HG02623 (cell line): ENCODE measurements around the gene ZNF446.
"Not testable (repeated sequence)": the region's sequence is repeated elsewhere in the genome, so short reads cannot be mapped to it uniquely, and the experiment has no call there.

Experiments used
- ATAC-seq: cut with Tn5 transposase; IDR thresholded peaks from one replicate; pipeline ENCODE4 v1.9.1; 2021; ENCODE audit warnings: moderate library complexity; ENCODE audit not compliant: unreplicated experiment

ZNF446 gene

GRCh38 chr19:58498316-58499020, 22.3 kb downstream of the ZNF446 start:
- no peak for ATAC-seq

- ATAC-seq = peak; percentile 92
Measured at GRCh38 chr19:58499021-58499927, 23.1 kb downstream of the ZNF446 start.

GRCh38 chr19:58500242-58500641, 24.1 kb downstream of the ZNF446 start:
- ATAC-seq = no peak

- ATAC-seq = not testable (repeated sequence)
Measured at GRCh38 chr19:58507602-58508223, 31.6 kb downstream of the ZNF446 start.

DNA sequence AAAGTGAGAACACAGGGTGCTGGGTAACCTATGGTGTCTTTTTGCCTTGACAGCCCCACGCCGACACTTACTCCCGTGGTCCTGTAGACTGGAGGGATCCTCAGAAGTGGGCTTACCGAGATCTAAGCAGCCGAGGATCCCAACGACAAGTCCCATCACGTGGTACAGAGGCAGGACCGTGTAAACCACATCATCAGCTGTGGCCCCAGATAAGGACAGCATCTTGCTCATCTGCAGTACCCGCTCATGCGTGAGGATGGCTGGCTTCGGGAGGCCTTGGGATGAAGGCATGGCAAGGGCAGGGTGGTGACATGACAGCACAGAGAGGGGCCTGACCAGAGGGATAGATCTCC, 33.6 kb downstream of the ZNF446 start:
- ATAC-seq = no peak

GRCh38 chr19:58510084-58510862, 34.1 kb downstream of the ZNF446 start:
- ATAC-seq = no peak

DNA sequence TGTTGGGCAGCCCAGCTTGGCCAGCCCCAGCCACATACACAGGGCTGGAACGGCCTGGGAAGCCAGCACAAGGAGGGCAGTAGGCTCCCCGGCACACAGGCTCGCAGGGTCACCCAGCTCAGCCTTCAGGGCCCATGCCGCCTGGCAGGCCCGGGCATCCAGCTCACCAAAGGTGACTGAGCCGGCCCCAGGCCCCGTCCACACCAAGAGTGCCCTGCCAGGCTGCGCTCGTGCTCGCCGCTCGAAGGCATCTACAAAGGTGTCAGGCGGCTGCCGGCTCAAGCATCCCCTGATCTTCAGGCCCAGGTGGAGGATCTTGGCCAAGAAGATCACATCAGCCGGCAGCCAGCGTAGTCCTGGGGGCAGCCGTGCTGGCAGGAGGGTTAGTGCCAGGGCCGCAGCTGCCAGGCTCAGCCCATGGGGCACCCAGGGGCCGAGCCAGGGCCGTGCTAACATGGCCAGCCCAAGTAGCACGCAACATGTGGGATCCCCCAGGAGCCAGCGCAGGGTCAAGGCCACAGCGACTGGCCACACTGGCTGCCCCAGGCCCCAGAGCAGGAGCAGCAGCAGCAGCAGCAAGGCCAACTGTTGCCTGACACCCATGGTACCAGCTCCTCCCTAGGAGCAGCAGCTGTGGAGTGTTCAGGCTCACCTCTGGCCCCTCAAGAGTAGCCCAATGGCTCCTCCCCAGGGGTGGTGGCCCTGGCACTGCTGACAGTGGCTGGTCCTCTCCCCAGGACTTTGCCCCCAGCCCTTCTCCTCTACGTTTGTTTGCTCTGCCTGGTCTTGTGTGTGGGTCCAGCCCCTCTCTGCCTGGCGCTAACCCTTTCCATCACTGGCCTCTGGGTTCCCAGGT, 35.4 kb downstream of the ZNF446 start, which contains the start of gene SLC27A5:
Gene SLC27A5, minus strand, starts transcription at position 640 of the 856 bp plus-strand sequence. Its CDS starts 37 bp downstream, at position 603.
- no peak for ATAC-seq

GRCh38 chr19:58513213-58513693, 37.1 kb downstream of the ZNF446 start:
- no peak for ATAC-seq

DNA sequence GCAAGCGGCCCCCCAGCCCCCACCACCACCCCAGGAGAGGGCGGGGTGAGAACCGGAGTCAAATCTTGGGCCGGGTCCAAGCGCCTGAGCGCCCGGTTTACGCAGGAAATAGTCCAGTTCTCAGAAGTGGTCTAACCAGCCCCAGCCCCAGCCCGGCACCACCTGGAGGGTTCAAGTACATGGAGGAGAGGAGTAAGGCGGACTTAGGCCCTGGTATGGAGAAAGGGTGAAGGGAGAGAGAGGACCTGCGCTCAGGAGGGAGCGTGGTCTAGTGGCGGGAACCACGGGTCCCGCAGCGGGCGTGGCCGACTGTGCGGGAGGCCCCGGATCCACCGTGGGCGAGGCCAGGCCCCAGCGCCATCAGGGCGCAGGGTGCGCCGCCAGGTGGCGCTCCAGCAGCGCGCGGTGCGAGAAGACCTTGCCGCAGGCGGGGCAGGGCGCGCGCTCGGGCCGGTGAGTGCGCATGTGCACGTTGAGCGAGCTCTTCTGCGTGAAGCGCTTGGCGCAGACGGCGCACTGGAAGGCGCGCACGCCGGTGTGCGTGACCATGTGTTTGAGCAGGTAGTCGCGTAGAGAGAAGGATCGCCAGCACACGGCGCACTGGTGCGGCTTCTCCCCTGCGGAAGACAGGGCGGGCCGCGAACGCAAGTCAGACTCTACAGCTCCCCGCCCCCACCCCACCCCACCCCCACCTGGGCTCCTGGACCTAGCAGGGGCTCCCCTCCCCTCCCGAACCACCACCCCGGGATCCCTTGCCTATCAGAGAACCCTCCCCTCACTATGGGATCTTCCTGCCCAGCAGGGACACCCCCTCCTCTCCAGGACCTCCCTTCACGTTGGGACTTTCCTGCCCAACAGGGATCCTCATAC, 37.8 kb downstream of the ZNF446 start:
- ATAC-seq = peak; percentile 64

DNA sequence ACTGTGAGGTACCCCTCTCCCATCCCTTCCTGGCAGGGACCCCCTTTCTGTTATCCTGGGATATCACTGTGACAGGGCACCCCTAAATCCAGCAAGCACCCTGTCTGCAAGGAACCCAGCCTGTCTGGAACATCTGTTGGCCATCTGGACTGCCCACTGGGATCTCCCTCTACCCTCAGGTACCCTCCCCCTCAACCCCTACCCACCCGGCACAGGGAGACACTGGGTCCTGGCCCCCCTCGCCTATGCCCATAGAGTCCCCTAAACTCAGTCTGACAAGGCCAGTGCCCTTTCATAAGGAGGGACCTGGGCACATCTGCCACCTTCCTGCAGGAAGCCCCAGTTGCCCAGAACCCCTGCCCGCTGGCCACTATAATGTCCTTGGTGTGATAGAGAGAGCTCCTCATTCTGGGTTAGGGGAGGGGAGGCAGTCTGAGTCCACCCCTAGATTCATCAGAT, 38.4 kb downstream of the ZNF446 start:
- ATAC-seq = no peak

GRCh38 chr19:58515259-58515658, 39.1 kb downstream of the ZNF446 start:
- no peak for ATAC-seq

DNA sequence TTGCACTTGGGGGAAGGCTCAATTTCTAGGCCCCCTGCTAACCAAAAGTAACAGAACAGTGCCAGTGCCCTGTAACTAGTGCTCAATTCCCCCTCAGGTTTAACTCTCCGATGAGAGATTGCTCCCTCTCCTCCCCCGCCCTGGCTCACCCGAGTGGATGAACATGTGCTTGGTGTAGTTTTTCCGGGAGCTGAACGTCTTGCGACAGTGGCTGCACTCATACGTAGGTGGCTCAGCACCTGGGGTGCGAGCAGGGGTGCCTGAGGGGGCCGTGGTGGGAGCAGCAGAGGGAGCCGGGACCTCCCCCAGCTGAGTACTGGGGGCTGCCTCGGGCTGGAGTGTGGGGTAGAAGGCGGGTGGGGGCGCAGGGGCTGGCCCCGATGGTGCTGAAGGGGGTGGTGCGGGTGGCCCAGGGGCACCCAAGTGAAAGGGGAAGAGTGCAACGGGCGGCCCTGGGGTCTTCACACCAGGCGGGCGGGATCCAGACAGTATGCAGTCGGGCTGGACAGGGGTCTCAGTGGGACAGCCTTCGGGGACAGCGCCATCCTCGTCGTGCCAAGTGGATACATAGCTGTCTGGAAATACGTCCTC, 40.2 kb downstream of the ZNF446 start:
- no peak for ATAC-seq

DNA sequence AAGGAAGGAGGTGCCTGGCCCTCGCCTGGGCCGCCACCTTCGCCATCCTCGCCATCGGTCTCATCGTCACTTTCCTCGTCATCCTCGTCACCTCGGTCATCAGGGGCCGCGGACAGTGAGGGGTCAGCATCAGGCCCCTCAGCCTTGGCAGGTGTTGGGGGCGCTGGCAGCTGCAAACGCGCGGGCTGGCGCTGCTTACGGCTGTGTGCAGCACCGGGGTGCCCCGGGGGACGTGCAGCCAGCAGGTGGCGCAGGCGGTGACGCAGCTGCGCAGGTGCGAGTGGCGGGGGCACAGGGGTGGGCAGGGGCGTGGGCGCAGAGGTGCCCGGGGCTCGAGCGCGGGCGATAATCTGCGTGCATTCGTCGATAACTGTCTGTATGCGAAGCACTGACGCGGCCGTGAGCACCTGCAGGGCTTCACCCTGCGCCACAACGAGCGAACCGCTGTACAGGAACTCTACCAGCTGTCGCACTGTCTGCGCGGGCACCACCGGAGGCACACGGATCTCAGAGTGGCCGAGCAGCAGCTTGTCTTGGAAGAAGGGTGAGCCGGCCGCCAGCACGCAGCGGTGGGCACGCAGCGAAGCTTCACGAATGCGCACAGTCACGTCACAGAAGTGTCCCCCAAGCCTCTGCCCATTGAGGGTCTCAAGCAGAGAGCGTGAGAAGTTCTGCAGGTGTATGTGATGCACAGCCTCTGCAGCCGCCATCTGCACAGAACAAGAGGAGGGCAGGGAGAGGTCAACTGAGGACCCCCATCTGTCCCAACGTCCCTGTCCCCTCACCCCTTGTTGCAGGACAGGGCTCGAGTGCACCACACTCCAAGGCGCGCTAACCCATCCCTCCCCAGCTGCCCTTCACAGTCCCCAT, 41.0 kb downstream of the ZNF446 start:
- no peak for ATAC-seq

GRCh38 chr19:58518256-58519086, 42.3 kb downstream of the ZNF446 start:
- no peak for ATAC-seq

DNA sequence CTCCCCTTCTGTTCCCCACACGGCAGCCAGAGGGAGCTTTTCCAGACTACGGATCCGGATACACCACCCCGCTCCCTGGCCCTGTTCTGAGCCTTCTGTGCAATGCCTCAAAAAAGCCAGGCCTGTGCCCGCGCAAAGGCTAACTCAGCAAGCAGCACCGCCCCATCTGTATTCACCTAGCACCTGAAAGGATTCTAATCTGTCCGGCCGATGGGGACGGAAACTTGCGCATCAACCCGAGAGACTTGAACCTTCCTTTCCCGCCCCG, 42.9 kb downstream of the ZNF446 start:
- peak; percentile 4 for ATAC-seq

DNA sequence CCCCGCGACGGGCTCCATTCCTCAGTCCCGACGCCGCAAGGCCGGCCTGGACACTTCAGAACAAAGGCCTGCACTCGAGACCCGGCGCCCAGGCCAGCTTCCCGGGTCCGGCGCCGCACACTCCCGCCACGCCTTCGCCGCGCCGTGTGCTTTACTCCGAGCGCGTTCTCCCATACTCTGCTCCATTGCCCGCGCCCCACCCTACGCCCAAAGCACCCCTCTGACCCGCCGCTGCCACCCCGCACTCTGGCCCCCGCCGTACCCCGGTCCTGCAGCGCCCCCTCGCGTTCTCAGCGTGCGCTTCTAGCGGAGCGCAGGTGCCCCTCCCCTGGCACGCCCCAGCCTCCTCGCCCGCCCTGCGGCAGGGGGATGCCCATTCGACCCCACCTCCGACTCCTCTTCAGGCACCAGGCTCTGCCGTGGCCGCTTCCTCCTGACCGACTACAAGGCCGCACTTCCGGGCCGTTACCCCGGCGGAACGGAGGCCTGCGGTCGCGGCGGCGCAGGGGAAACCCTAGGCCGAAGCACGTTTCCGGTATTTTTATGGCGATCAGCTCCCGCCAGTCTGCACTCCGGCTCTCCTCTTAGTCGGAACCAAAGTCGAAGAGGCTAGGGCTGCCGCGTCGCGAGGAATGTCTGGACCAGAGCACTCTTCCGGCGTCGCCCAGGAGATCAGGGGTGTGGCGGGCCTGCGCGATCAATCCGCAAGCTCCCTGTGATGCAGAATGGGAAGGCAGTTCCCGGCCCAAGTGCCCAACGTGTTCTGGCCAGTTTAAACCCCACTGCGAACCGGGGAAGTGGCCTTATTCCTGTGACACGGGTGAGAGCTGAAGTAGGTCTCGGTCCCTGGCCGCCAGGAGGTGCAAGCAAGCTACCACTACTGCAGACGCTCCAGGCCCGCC, 43.5 kb downstream of the ZNF446 start, which contains the start of gene ZBTB45:
Gene ZBTB45, minus strand, starts transcription at position 456 of the 902 bp plus-strand sequence. CDS start 2,137 bp downstream, outside the sequence.
- ATAC-seq = peak; percentile 71
